ENCODE measurements around the gene RUNX1. TPM values are rescaled to one million over a fixed set of nuclear protein-coding genes. Genes with fewer than 3 reads are reported as not detected.

Gene RUNX1
- total RNA-seq, 4 donors from 2014 or later: 2.9 to 18.7 (median 7.7) TPM

DNA sequence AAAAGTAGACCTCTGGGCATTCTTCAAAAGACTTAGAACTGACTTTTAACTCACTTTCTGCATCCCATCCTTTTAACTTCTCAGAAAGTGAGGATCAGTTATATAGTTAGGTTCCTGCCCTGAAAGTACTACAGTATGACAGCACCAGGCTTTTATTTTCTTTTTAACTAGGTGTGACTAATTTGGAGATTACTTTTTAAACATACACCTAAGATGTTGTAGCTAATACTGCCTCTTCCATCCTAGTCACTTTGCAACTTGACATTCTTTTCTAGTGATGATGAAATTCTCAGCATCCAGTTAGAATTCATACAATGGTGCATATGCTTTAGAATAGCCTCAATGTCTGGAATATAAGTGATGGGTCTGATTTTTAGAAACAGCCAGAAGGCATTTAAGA is 24.6 kb downstream of the RUNX1 start:
- DNase-seq: no peak
- TF ChIP-seq POLR2A (IDR thresholded peaks at IDR 0.05): no peak
- TF ChIP-seq, protein P1, sequence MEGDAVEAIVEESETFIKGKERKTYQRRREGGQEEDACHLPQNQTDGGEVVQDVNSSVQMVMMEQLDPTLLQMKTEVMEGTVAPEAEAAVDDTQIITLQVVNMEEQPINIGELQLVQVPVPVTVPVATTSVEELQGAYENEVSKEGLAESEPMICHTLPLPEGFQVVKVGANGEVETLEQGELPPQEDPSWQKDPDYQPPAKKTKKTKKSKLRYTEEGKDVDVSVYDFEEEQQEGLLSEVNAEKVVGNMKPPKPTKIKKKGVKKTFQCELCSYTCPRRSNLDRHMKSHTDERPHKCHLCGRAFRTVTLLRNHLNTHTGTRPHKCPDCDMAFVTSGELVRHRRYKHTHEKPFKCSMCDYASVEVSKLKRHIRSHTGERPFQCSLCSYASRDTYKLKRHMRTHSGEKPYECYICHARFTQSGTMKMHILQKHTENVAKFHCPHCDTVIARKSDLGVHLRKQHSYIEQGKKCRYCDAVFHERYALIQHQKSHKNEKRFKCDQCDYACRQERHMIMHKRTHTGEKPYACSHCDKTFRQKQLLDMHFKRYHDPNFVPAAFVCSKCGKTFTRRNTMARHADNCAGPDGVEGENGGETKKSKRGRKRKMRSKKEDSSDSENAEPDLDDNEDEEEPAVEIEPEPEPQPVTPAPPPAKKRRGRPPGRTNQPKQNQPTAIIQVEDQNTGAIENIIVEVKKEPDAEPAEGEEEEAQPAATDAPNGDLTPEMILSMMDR (IDR thresholded peaks at IDR 0.05): no peak
- Histone ChIP-seq H3K4me3 (replicated peaks in 1 of 3) (no peak overlapping the region), H3K27ac (no peak overlapping the region), H3K27me3 (no peaks in the 10 kb centered on the region), H3K36me3 (no peaks in the 10 kb centered on the region), H3K4me1 (peaks cover 0 to 4% of the 10 kb centered on the region in 2 donors), H3K9me3 (no peaks in the 10 kb centered on the region)
- intact Hi-C loops (cut with DNase I): no loop called here

DNA sequence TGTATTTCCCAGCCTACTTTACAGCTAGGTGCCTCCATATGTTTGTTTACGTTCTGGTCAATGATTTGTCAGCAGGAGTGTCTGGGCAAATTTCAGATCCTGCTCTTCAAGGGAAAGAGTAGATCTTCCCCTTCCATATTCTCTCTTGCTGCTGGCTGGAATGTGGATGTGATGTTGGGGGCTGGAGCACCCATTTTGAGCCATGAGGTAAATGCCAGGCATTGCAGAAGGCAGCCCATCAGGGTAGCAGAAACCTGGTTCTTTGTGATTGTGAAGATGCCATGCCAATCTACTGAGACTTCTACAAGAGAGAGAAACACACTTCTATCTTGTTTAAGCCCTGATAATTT is 25.1 kb downstream of the RUNX1 start:
- no peak overlapping the region for H3K4me3 ChIP-seq (replicated peaks in 1 of 3)
- WGBS, 2 donors: 91 to 93% methylated on average over 1 of the region's 1 CpG
- H3K9me3 ChIP-seq: no peaks in the 10 kb centered on the region
- no peak overlapping the region for H3K27ac ChIP-seq
- intact Hi-C loops (cut with DNase I): no loop called here
- no peaks in the 10 kb centered on the region for H3K27me3 ChIP-seq
- TF ChIP-seq, protein P1 (IDR thresholded peaks at IDR 0.05): no peak
- no peak for TF ChIP-seq POLR2A (IDR thresholded peaks at IDR 0.05)
- peaks cover 0 to 4% of the 10 kb centered on the region in 2 donors for H3K4me1 ChIP-seq
- no peak for DNase-seq
- no peaks in the 10 kb centered on the region for H3K36me3 ChIP-seq

DNA sequence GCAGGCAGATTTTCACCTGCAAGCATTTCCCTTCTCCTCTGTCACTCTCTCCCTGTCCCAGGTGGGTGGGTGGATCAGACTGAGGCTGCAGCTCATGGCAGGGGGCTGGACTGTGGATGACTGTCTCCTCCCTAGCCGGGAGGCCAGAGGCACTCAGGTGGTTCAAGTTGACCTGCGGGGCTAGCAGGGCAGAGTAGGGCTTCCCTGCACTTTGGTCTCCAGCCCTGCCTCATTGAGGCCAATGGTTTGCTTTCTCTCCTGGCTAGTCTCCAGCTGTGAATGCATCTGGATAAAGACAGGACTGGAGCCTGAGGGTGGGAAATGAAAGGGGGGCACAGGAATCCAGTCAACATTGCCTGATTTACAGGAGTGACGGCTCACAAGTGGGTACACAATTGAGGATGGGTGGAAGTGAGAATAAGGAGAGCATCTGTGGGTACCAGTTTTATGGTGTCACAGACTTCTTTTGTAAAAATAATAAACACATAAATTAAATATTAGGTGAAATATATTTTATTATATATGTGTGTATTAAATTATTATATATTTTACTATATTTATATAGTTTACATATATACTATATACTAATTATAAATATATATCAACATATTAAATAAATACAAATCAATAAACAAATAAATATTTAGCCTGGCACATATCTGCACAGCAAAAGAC is 25.6 kb downstream of the RUNX1 start:
- 58 to 60% methylated on average over 3 of the region's 3 CpGs for WGBS, 2 donors
- DNase-seq: no peak
- Histone ChIP-seq H3K27ac (no peak overlapping the region), H3K27me3 (no peaks in the 10 kb centered on the region), H3K9me3 (no peaks in the 10 kb centered on the region), H3K4me3 (replicated peaks in 1 of 3) (no peak overlapping the region), H3K36me3 (no peaks in the 10 kb centered on the region), H3K4me1 (peaks cover 0 to 4% of the 10 kb centered on the region in 2 donors)
- TF ChIP-seq, protein P1 (IDR thresholded peaks at IDR 0.05): no peak
- no peak for TF ChIP-seq POLR2A (IDR thresholded peaks at IDR 0.05)
- intact Hi-C loops (cut with DNase I): no loop called here

DNA sequence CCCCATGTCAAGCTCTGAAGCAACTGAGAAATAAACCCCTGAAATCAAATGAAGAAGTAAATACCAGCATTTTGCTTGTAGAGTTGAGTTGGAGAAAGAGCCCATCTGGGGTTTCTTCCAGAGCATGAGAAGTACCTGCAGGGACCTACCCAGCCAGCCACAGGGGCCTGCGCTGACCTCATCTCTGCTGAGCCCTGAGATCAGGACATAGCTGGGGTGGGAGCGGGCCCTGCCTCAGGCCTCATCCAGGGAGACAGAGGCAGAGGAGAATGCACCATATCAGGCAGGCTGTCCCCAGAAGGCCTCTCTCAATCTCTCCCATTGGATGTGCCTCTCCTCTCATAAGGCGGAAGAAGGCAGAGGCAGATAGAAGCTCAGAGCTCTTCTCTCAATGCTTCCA is 27.6 kb downstream of the RUNX1 start:
- H3K4me3 ChIP-seq (replicated peaks in 1 of 3): no peak overlapping the region
- no peak for DNase-seq
- H3K9me3 ChIP-seq: no peaks in the 10 kb centered on the region
- H3K27me3 ChIP-seq: no peaks in the 10 kb centered on the region
- H3K36me3 ChIP-seq: no peaks in the 10 kb centered on the region
- 95 to 100% methylated on average over 3 of the region's 3 CpGs for WGBS, 2 donors
- intact Hi-C loops (cut with DNase I): no loop called here
- H3K4me1 ChIP-seq: peaks cover 0 to 2% of the 10 kb centered on the region in 2 donors
- H3K27ac ChIP-seq: no peak overlapping the region
- no peak for TF ChIP-seq POLR2A (IDR thresholded peaks at IDR 0.05)
- TF ChIP-seq, protein P1 (IDR thresholded peaks at IDR 0.05): no peak

DNA sequence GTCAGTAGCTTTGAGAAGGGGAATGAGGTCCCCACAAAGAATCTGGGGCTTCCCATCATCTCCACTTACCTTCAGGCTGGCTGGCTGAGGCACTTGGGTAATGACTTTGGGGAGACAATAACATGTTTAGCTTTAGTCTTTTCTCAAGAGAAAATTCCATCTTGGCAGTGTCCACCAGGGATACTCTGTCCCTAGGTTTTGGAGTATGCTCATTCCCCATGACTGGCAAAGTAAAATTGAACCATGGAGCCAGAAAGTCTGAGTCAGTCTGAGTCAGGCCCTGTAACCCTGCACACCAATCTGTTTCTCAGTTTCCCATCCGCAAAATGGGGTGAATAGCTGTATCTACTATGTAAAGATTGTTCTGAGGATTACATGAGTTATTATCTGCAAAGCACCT is 28.2 kb downstream of the RUNX1 start:
- Histone ChIP-seq H3K4me1 (no peaks in the 10 kb centered on the region), H3K9me3 (no peaks in the 10 kb centered on the region), H3K27me3 (no peaks in the 10 kb centered on the region), H3K27ac (no peak overlapping the region), H3K36me3 (no peaks in the 10 kb centered on the region), H3K4me3 (replicated peaks in 1 of 3) (no peak overlapping the region)
- intact Hi-C loops (cut with DNase I): no loop called here
- TF ChIP-seq, protein P1 (IDR thresholded peaks at IDR 0.05): no peak
- TF ChIP-seq POLR2A (IDR thresholded peaks at IDR 0.05): no peak
- 95 to 100% methylated on average over 1 of the region's 1 CpG for WGBS, 2 donors
- no peak for DNase-seq
